ENCODE measurements around the gene PAFAH1B1.

GRCh38 chr17:2730764-2731353 is 137.4 kb downstream of the PAFAH1B1 start:
- TF ChIP-seq RAD21 (conservative IDR thresholded peaks at IDR 0.05 in 1 of 2, IDR thresholded peaks at IDR 0.05 in 1 of 2) (no peak), CTCF (IDR thresholded peaks at IDR 0.05) (no peak), MAZ (IDR thresholded peaks at IDR 0.05; ENCODE audit: borderline replicate concordance, low read depth, low read length) (no peak), RCOR1 (IDR thresholded peaks at IDR 0.05; ENCODE audit: low read depth, low read length) (no peak), MAX (IDR thresholded peaks at IDR 0.05) (no peak), MAFK (IDR thresholded peaks at IDR 0.05; ENCODE audit: partially characterized antibody) (no peak), BHLHE40 (IDR thresholded peaks at IDR 0.05; ENCODE audit: low read depth, low read length) (no peak), FOSL2 (IDR thresholded peaks at IDR 0.05) (no peak), FOSL2 (CRISPR knock-in tag; IDR thresholded peaks at IDR 0.05) (no peak), POLR2A (IDR thresholded peaks at IDR 0.05; ENCODE audit: low read length) (no peak), USF2 (IDR thresholded peaks at IDR 0.05) (no peak), HES2 (IDR thresholded peaks at IDR 0.05) (no peak), ELK1 (IDR thresholded peaks at IDR 0.05; ENCODE audit: low read depth, low read length) (no peak), REST (IDR thresholded peaks at IDR 0.05) (no peak), SMC3 (IDR thresholded peaks at IDR 0.05) (no peak)
